Stimulated activated CD8-positive, alpha-beta memory T cell treated with anti-CD3 and anti-CD28 coated beads, Interleukin-12 subunit alpha, Interleukin-12 subunit beta, amount 100 ng/mL, for 24 hours (primary cell): Measurements from ENCODE around the gene TMEM168.

Source experiments
- DNase-seq: peaks from one replicate; pipeline ENCODE4 v3.0.0-alpha.2; 2020; ENCODE audit errors: extremely low read depth

TMEM168 gene

GRCh38 chr7:112714917-112715316 is 75.3 kb downstream of the TMEM168 start:
- no peak for DNase-seq
